Heart left ventricle (tissue), 13 donors: ENCODE data around the gene VWA5B1.

Experiments
- POLR2A ChIP-seq, 2 donors: fragments of 450-650 bp; IDR thresholded peaks; one replicate each; pipeline ENCODE4 v1.6.1; 2017; ENCODE audit warnings: antibody characterized with exemption in 2 of 2, mild to moderate bottlenecking in 2 of 2, moderate library complexity in 2 of 2
- TF ChIP-seq, protein P1 (sequence below), 12 donors: fragments of 200-600 bp; sonication (generic) in 4 of 12; IDR thresholded peaks; one replicate each; pipeline versions ENCODE4 v1.5.0 to v1.8.0; 2018 to 2022; ENCODE audit warnings: antibody characterized with exemption in 12 of 12, mild to moderate bottlenecking in 5 of 12
- donor health status: ischemic (EF 13 %, LVEDD 7.1; RV severe dilation, severe dysfunction).
- donor health status: DM: no; HTN: yes; CAD: no.
- donor health status: DM: no; HTN: no; CAD: no.
- donor health status: ischemic (EF 25% LVEDD 6.9; RV normal size, moderate dysfunction).
- donor health status: ischemic (EF 25% LVEDD 5.7; RV mildly dilated, moderate dysfunction).
- donor health status: ischemic (EF 35%, LVEDD 5.7; RV mildly dilated, moderate dysfunction).
- donor health status: nonischemic (EF 11% LVEDD 7.7; RV severe dilation, severe dysfunction).
- donor health status: DM: yes; HTN: yes; CAD: no.
- donor health status: PGD.
- donor health status: ischemic (EF 29% LVEDD 5.4; RV normal size, mild dysfunction).
- donor health status: nonischemic (EF 23%, LVEDD 6.1; RV moderate dilation, normal function).

DNA sequence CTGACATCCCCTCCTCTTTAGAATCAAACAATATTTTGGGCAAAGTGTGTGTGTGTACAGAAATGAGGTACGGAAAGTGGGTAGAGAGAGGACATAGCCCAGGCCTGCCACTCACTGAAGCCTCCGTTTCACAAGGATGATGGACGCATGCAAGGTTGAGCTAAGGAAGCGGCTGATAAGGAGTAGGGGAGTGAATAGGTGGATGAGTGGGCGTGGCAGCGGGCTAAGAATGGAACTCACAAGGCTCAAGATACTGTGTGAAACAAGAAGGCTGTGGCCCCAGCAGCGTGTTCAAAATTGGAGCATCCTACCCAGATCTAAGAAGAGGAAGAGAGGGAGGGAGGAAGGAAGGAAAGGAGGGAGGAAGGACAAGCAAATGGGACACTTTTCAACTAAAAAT, 37.5 kb downstream of the VWA5B1 start:
- TF ChIP-seq POLR2A (IDR thresholded peaks at IDR 0.05) = no peak
- TF ChIP-seq, protein P1, sequence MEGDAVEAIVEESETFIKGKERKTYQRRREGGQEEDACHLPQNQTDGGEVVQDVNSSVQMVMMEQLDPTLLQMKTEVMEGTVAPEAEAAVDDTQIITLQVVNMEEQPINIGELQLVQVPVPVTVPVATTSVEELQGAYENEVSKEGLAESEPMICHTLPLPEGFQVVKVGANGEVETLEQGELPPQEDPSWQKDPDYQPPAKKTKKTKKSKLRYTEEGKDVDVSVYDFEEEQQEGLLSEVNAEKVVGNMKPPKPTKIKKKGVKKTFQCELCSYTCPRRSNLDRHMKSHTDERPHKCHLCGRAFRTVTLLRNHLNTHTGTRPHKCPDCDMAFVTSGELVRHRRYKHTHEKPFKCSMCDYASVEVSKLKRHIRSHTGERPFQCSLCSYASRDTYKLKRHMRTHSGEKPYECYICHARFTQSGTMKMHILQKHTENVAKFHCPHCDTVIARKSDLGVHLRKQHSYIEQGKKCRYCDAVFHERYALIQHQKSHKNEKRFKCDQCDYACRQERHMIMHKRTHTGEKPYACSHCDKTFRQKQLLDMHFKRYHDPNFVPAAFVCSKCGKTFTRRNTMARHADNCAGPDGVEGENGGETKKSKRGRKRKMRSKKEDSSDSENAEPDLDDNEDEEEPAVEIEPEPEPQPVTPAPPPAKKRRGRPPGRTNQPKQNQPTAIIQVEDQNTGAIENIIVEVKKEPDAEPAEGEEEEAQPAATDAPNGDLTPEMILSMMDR (IDR thresholded peaks at IDR 0.05) = no peak
